IMR-90 (cell line): ENCODE data around the gene KRTAP10-3. TPM values are rescaled to one million over a fixed set of nuclear protein-coding genes. Genes with fewer than 3 reads are reported as not detected.

Experiments
- ATAC-seq: fragments of 200-7000 bp; cut with Tn5 transposase; 2 replicates; pipeline ENCODE4 v1.9.1; 2020; ENCODE audit warnings: low read depth, mild to moderate bottlenecking, moderate library complexity
- BruUV-seq: library from RNA; stranded (reverse); fragments of 400-500 nt; replicated peaks from 2 replicates; lab custom pipeline; 2021; lab: Mats Ljungman, UMichigan
- CTCF ChIA-PET: fragments of 300-600 bp; formaldehyde crosslinking; extraction: SDS; loops from one replicate; lab custom pipeline; 2021; ENCODE audit warnings: antibody characterized with exemption; lab: Yijun Ruan, JAX
- POLR2A ChIA-PET: fragments of 300-600 bp; sonication (Branson Sonifier 250); formaldehyde crosslinking; loops from one replicate; lab custom pipeline; 2022; ENCODE audit warnings: antibody characterized with exemption; ENCODE audit not compliant: unreplicated experiment; lab: Charles Lee
- DNase-seq: peaks from one replicate; pipeline ENCODE4 v3.0.0; 2013
- H2AFZ ChIP-seq: replicated peaks from 2 replicates; pipeline ENCODE3; 2013; ENCODE audit warnings: low read length, mild to moderate bottlenecking; ENCODE audit not compliant: poor library complexity
- H2AK5ac ChIP-seq: 2 replicates; pipeline ENCODE4 v1.6.1; 2013; ENCODE audit warnings: low read depth, low read length, inconsistent platforms
- H2AK9ac ChIP-seq: replicated peaks from 2 replicates; pipeline ENCODE3; 2013; ENCODE audit warnings: mild to moderate bottlenecking, low read depth, low read length, moderate library complexity; ENCODE audit not compliant: poor library complexity
- H2BK120ac ChIP-seq: 2 replicates; pipeline ENCODE4 v1.6.1; 2013; ENCODE audit warnings: low read depth, low read length, inconsistent platforms
- H2BK15ac ChIP-seq: 3 replicates; pipeline ENCODE4 v1.6.1; 2013; ENCODE audit warnings: low read depth, low read length, inconsistent platforms
- H2BK20ac ChIP-seq: 2 replicates; pipeline ENCODE4 v1.6.1; 2013; ENCODE audit warnings: low read depth, mild to moderate bottlenecking, inconsistent platforms, low read length, moderate library complexity
- H2BK5ac ChIP-seq: 2 replicates; pipeline ENCODE4 v1.6.1; 2013; ENCODE audit warnings: mild to moderate bottlenecking, low read depth, low read length, inconsistent platforms; ENCODE audit not compliant: poor library complexity, severe bottlenecking
- H3K14ac ChIP-seq: replicated peaks from 2 replicates; pipeline ENCODE4 v1.6.1; 2013; ENCODE audit warnings: low read depth, low read length, inconsistent platforms
- H3K18ac ChIP-seq: 2 replicates; pipeline ENCODE4 v1.6.1; 2013; ENCODE audit warnings: low read depth, low read length, control low read depth
- H3K23ac ChIP-seq: 2 replicates; pipeline ENCODE4 v1.6.1; 2013; ENCODE audit warnings: low read depth, low read length, inconsistent platforms
- H3K27ac ChIP-seq: 2 replicates; pipeline ENCODE4 v1.5.1; 2013; ENCODE audit warnings: mild to moderate bottlenecking, control low read depth, low read length; ENCODE audit not compliant: insufficient read depth
- H3K27me3 ChIP-seq: 2 replicates; pipeline ENCODE4 v1.6.1; 2013; ENCODE audit warnings: low read length; ENCODE audit not compliant: control insufficient read depth, insufficient read depth
- H3K36me3 ChIP-seq: 2 replicates; pipeline ENCODE4 v1.6.1; 2013; ENCODE audit warnings: low read length, mixed read lengths; ENCODE audit not compliant: control insufficient read depth, insufficient read depth
- H3K4ac ChIP-seq: 2 replicates; pipeline ENCODE4 v1.6.1; 2013; ENCODE audit warnings: low read depth, low read length, inconsistent platforms
- H3K4me1 ChIP-seq: 2 replicates; pipeline ENCODE4 v1.6.1; 2013; ENCODE audit warnings: low read length, mixed read lengths; ENCODE audit not compliant: control insufficient read depth, insufficient read depth
- H3K4me2 ChIP-seq: 2 replicates; pipeline ENCODE4 v1.6.1; 2013; ENCODE audit warnings: low read depth, mild to moderate bottlenecking, control low read depth, low read length, moderate library complexity
- H3K4me3 ChIP-seq: 2 replicates; pipeline ENCODE4 v1.5.1; 2013; ENCODE audit warnings: low read depth, mild to moderate bottlenecking, control low read depth, low read length, moderate library complexity; ENCODE audit not compliant: insufficient read depth
- H3K56ac ChIP-seq: 2 replicates; pipeline ENCODE4 v1.6.1; 2013; ENCODE audit warnings: low read length, inconsistent platforms; ENCODE audit not compliant: insufficient read depth; ENCODE audit errors: extremely low read depth
- H3K79me1 ChIP-seq, 2 experiments: 2 replicates each; pipeline ENCODE4 v1.6.1; 2013; ENCODE audit warnings: low read length in 2 of 2, inconsistent platforms in 1 of 2, low read depth in 1 of 2
- H3K9ac ChIP-seq: 2 replicates; pipeline ENCODE4 v1.6.1; 2013; ENCODE audit warnings: low read depth, low read length, control low read depth
- H3K9me1 ChIP-seq: 2 replicates; pipeline ENCODE4 v1.6.1; 2013; ENCODE audit warnings: low read length, inconsistent platforms; ENCODE audit not compliant: insufficient read depth
- H3K9me3 ChIP-seq: 2 replicates; pipeline ENCODE4 v1.6.1; 2013; ENCODE audit warnings: low read length; ENCODE audit not compliant: control insufficient read depth, insufficient read depth
- H4K20me1 ChIP-seq: 2 replicates; pipeline ENCODE4 v1.6.1; 2013; ENCODE audit warnings: low read length, inconsistent platforms; ENCODE audit not compliant: insufficient read depth
- H4K5ac ChIP-seq: 2 replicates; pipeline ENCODE4 v1.6.1; 2013; ENCODE audit warnings: mild to moderate bottlenecking, low read depth, low read length, control low read depth
- H4K8ac ChIP-seq, 2 experiments: 2 replicates each; pipeline ENCODE4 v1.6.1; 2013; ENCODE audit warnings: low read depth in 2 of 2, low read length in 2 of 2, control low read depth in 1 of 2, inconsistent platforms in 1 of 2
- H4K91ac ChIP-seq: 2 replicates; pipeline ENCODE4 v1.6.1; 2013; ENCODE audit warnings: low read depth, low read length, inconsistent platforms; ENCODE audit not compliant: insufficient read depth
- MAZ ChIP-seq: IDR thresholded peaks from 2 replicates; pipeline ENCODE4 v1.6.1; 2012; ENCODE audit warnings: low read depth, mild to moderate bottlenecking, low read length, improper control_type of control experiment, moderate library complexity, borderline replicate concordance
- MXI1 ChIP-seq: IDR thresholded peaks from 2 replicates; pipeline ENCODE4 v1.6.1; 2012; ENCODE audit warnings: low read depth, mild to moderate bottlenecking, low read length, moderate library complexity, borderline replicate concordance
- NFE2L2 ChIP-seq: fragments of 150-350 bp; IDR thresholded peaks from 2 replicates; pipeline ENCODE4 v1.6.1; 2016; ENCODE audit warnings: low read depth, mild to moderate bottlenecking, low read length
- POLR2A ChIP-seq: IDR thresholded peaks from 2 replicates; pipeline ENCODE4 v1.6.1; 2012; ENCODE audit warnings: mild to moderate bottlenecking, low read depth, low read length
- WGBS, 2 experiments: methylation state at CpG; one replicate each; pipeline versions ENCODE4 v1.1.5 to v1.1.7; 2013; ENCODE audit warnings: missing lambda C conversion rate in 2 of 2; ENCODE audit not compliant: insufficient read length in 1 of 2; ENCODE audit errors: extremely low coverage in 2 of 2; 5-methylcytosine and 5-hydroxymethylcytosine counted together
- dilution Hi-C: fragments of 300-500 bp; cut with HindIII; formaldehyde crosslinking; loops from one replicate; pipeline ENCODE4 v1.14.3; 2018; ENCODE audit warnings: low sequenced_read_pairs; ENCODE audit not compliant: unreplicated experiment
- in situ Hi-C: fragments of 300-500 bp; cut with MboI; formaldehyde crosslinking; loops from 3 replicates; pipeline ENCODE4 v1.14.3; 2019; ENCODE audit warnings: low sequenced_read_pairs, inconsistent platforms, mixed read lengths
- intact Hi-C: fragments of 100-400 bp; cut with micrococcal nuclease; formaldehyde crosslinking; loops from 2 replicates; pipeline ENCODE4 v1.10.0; 2022
- polyA plus RNA-seq, 3 experiments: library from polyadenylated mRNA; depleted of rRNA; stranded (reverse); fragments of >200 nt; gene quantifications; 2 replicates each; pipeline ENCODE4 v1.2.3, GENCODE V29; 2012; ENCODE audit warnings: low replicate concordance in 1 of 3
- total RNA-seq: library from RNA; depleted of rRNA; stranded (reverse); fragments of >200 nt; gene quantifications from 2 replicates; pipeline ENCODE4 v1.2.3, GENCODE V29; 2012

Gene KRTAP10-3
- total and polyA plus RNA-seq, 2 of the 4 experiments (the other 2 are of a cell fraction): not detected

GRCh38 chr21:44532712-44533111 lies 25.9 kb downstream of the KRTAP10-3 start:
- WGBS, 2 experiments: 64% methylated on average over 6 of the region's 16 CpGs; no CpG with 5 or more reads in 1 of the 2 experiments
- Histone ChIP-seq H3K9me3 (peaks cover 17% of the 10 kb centered on the region; the same call in 1 of the 2 replicates), H4K5ac (no peak overlapping the region), H4K8ac (no peak overlapping the region), H3K4me2 (no peak overlapping the region), H3K4ac (no peak overlapping the region), H4K20me1 (no peaks in the 10 kb centered on the region), H3K4me3 (no peak overlapping the region), H3K14ac (no peak overlapping the region), H2BK120ac (no peak overlapping the region), H2BK15ac (no peak overlapping the region), H2AK9ac (no peak overlapping the region), H3K9me1 (no peaks in the 10 kb centered on the region), H3K4me1 (no peaks in the 10 kb centered on the region), H3K36me3 (no peaks in the 10 kb centered on the region), H3K27me3 (0 out of 2 replicates have a peak, but pooled peaks cover 2% of the 10 kb centered on the region), H4K91ac (no peak overlapping the region), H3K9ac (no peak overlapping the region), H2AFZ (no peak overlapping the region), H2BK5ac (no peak overlapping the region), H3K79me1 (no peaks in the 10 kb centered on the region), H3K23ac (no peak overlapping the region), H2AK5ac (no peak overlapping the region), H3K18ac (no peak overlapping the region), H3K56ac (no peak overlapping the region), H3K27ac (no peak overlapping the region), H2BK20ac (no peak overlapping the region)
- ChIA-PET CTCF (no interaction called here), POLR2A (no interaction called here)
- DNase-seq (no peak), ATAC-seq (no peak)
- intact Hi-C loops (no loop called here), dilution Hi-C loops (no loop called here), in situ Hi-C loops (no loop called here)
- BruUV-seq: no TSS peak
- no peak for TF ChIP-seq NFE2L2
- no peak for TF ChIP-seq MAZ
- no peak for TF ChIP-seq MXI1
- no peak for TF ChIP-seq POLR2A
